MM.1S (cell line): ENCODE measurements around the gene PUSL1.

Experiments
- DNase-seq: peaks from one replicate; pipeline ENCODE4 v3.0.0-alpha.2; 2015
- H2AFZ ChIP-seq: fragments of 300-600 bp; sonication (generic); 2 replicates; pipeline ENCODE4 v1.6.0; 2016; ENCODE audit warnings: antibody characterized with exemption, low read length
- H3F3A ChIP-seq: fragments of 300-600 bp; sonication (generic); 2 replicates; pipeline ENCODE4 v1.6.1; 2016; ENCODE audit warnings: mild to moderate bottlenecking, antibody characterized with exemption, low read length, moderate library complexity, mixed read lengths; ENCODE audit not compliant: insufficient read depth
- H3K27ac ChIP-seq: fragments of 300-600 bp; sonication (generic); 2 replicates; pipeline ENCODE4 v1.5.1; 2016; ENCODE audit warnings: mild to moderate bottlenecking, low read length
- H3K27me3 ChIP-seq: fragments of 300-600 bp; sonication (generic); replicated peaks from 2 replicates; pipeline ENCODE4 v1.6.0; 2016; ENCODE audit warnings: low read length; ENCODE audit not compliant: insufficient read depth
- H3K36me3 ChIP-seq: fragments of 300-600 bp; sonication (generic); replicated peaks from 2 replicates; pipeline ENCODE4 v1.6.1; 2016; ENCODE audit warnings: mild to moderate bottlenecking, low read length, mixed read lengths; ENCODE audit not compliant: insufficient read depth
- H3K4me1 ChIP-seq: fragments of 300-600 bp; sonication (generic); 2 replicates; pipeline ENCODE4 v1.6.1; 2016; ENCODE audit warnings: low read length, mixed read lengths
- H3K4me2 ChIP-seq: fragments of 300-600 bp; sonication (generic); 2 replicates; pipeline ENCODE4 v1.6.0; 2016; ENCODE audit warnings: low read depth, low read length
- H3K4me3 ChIP-seq: fragments of 300-600 bp; sonication (generic); 2 replicates; pipeline ENCODE4 v1.5.1; 2016; ENCODE audit warnings: low read length, mixed read lengths
- H3K79me2 ChIP-seq: fragments of 300-600 bp; sonication (generic); 2 replicates; pipeline ENCODE4 v1.6.1; 2016; ENCODE audit warnings: mixed run types, low read length, mixed read lengths
- H3K9ac ChIP-seq: fragments of 300-600 bp; sonication (generic); 2 replicates; pipeline ENCODE4 v1.6.1; 2016; ENCODE audit warnings: low read length, mixed read lengths
- H3K9me2 ChIP-seq: fragments of 300-600 bp; sonication (generic); replicated peaks from 2 replicates; pipeline ENCODE4 v1.6.1; 2016; ENCODE audit warnings: mild to moderate bottlenecking, low read length, mixed read lengths; ENCODE audit not compliant: insufficient read depth
- H3K9me3 ChIP-seq: fragments of 300-600 bp; sonication (generic); replicated peaks from 2 replicates; pipeline ENCODE4 v1.6.1; 2016; ENCODE audit warnings: mild to moderate bottlenecking, low read length, mixed read lengths; ENCODE audit not compliant: insufficient read depth
- H4K20me1 ChIP-seq: fragments of 300-600 bp; sonication (generic); 2 replicates; pipeline ENCODE4 v1.6.1; 2016; ENCODE audit warnings: mild to moderate bottlenecking, low read length, moderate library complexity, mixed read lengths; ENCODE audit not compliant: insufficient read depth
- EZH2 ChIP-seq: fragments of 300-600 bp; sonication (generic); optimal IDR thresholded peaks from 2 replicates; pipeline ENCODE3; 2017; ENCODE audit warnings: low read depth, mild to moderate bottlenecking, antibody characterized with exemption, low read length, mixed read lengths
- EZH2phosphoT487 ChIP-seq: fragments of 300-600 bp; sonication (generic); IDR thresholded peaks from 2 replicates; pipeline ENCODE4 v1.6.1; 2018; ENCODE audit warnings: antibody characterized with exemption, low read length
- TF ChIP-seq, protein P1 (sequence below): fragments of 300-600 bp; sonication (generic); IDR thresholded peaks from 2 replicates; pipeline ENCODE4 v1.5.1; 2016; ENCODE audit warnings: antibody characterized with exemption, low read length, mixed read lengths

The PUSL1 gene

GRCh38 chr1:1283821-1284220 lies 24.6 kb upstream of the PUSL1 start:
- H2AFZ ChIP-seq, result no peak overlapping the region
- no peaks in the 10 kb centered on the region for H4K20me1 ChIP-seq
- no peak overlapping the region for H3K27ac ChIP-seq
- H3K4me1 ChIP-seq, result no peaks in the 10 kb centered on the region
- H3K36me3 ChIP-seq, result no peaks in the 10 kb centered on the region
- no peak overlapping the region for H3K9ac ChIP-seq
- no peaks in the 10 kb centered on the region for H3K9me2 ChIP-seq
- H3K4me3 ChIP-seq, result no peak overlapping the region
- no peak for DNase-seq
- H3K79me2 ChIP-seq, result no peaks in the 10 kb centered on the region
- peaks cover 59% of the 10 kb centered on the region for H3K27me3 ChIP-seq
- no peaks in the 10 kb centered on the region for H3K9me3 ChIP-seq
- TF ChIP-seq EZH2 (no peak), EZH2phosphoT487 (no peak)
- TF ChIP-seq, protein P1, sequence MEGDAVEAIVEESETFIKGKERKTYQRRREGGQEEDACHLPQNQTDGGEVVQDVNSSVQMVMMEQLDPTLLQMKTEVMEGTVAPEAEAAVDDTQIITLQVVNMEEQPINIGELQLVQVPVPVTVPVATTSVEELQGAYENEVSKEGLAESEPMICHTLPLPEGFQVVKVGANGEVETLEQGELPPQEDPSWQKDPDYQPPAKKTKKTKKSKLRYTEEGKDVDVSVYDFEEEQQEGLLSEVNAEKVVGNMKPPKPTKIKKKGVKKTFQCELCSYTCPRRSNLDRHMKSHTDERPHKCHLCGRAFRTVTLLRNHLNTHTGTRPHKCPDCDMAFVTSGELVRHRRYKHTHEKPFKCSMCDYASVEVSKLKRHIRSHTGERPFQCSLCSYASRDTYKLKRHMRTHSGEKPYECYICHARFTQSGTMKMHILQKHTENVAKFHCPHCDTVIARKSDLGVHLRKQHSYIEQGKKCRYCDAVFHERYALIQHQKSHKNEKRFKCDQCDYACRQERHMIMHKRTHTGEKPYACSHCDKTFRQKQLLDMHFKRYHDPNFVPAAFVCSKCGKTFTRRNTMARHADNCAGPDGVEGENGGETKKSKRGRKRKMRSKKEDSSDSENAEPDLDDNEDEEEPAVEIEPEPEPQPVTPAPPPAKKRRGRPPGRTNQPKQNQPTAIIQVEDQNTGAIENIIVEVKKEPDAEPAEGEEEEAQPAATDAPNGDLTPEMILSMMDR, result no peak
- H3K4me2 ChIP-seq, result no peak overlapping the region
- H3F3A ChIP-seq, result no peaks in the 10 kb centered on the region

DNA sequence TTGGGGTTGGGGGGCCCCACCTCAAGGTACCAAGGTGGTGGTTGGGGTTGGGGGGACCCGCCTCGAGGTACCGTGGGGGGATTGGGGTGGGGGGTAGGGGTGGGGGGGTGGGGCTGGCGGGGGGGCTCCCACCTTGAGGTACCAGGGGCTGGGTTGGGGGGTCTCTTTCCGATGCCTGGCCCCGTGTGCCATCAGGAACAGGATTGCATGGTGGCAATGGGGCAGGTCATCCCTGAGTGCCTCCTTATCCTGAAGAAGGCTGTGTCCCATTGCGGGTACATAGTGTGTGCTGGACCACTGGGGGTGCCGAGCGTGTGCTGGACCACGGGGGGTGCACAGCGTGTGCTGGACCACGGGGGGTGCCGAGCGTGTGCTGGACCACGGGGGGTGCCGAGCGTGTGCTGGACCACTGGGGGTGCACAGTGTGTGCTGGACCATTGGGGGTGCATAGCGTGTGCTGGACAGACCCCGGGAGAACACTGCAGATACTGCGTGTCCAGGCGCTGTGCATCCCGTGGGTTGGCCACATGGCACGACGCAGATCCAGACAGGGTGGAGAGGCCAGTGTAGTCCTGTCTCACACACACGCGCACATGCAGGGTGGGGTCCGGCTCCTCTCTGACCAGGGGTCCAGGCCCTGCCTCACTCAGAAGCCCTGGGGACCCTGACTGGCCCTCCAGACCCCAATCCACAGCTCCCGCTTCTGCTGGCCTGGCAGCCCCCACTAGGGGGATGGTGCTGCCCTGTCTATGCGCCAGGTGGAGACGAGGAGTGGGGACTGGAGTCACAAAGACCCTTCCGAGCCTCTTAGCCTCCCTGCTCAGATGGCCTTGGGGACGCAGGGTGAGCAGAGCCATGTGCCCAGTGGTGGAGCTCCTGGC lies 23.9 kb upstream of the PUSL1 start:
- DNase-seq, result no peak
- no peak overlapping the region for H3K27ac ChIP-seq
- no peaks in the 10 kb centered on the region for H3K79me2 ChIP-seq

GRCh38 chr1:1285102-1285571 lies 23.3 kb upstream of the PUSL1 start:
- DNase-seq, result no peak
- no peak overlapping the region for H3K9ac ChIP-seq
- H3K9me3 ChIP-seq, result no peaks in the 10 kb centered on the region
- no peak overlapping the region for H3K4me2 ChIP-seq
- no peaks in the 10 kb centered on the region for H3F3A ChIP-seq
- H3K27me3 ChIP-seq, result peaks cover 55% of the 10 kb centered on the region
- no peak overlapping the region for H3K4me3 ChIP-seq
- H4K20me1 ChIP-seq, result no peaks in the 10 kb centered on the region
- H2AFZ ChIP-seq, result no peak overlapping the region
- H3K4me1 ChIP-seq, result no peaks in the 10 kb centered on the region
- no peaks in the 10 kb centered on the region for H3K36me3 ChIP-seq
- H3K9me2 ChIP-seq, result no peaks in the 10 kb centered on the region
- no peak overlapping the region for H3K27ac ChIP-seq
- no peak for TF ChIP-seq EZH2
- TF ChIP-seq, protein P1, result no peak
- TF ChIP-seq EZH2phosphoT487, result no peak
- H3K79me2 ChIP-seq, result no peaks in the 10 kb centered on the region

More for the DNA sequence above, 23.9 kb upstream of the PUSL1 start:
- H3K27me3 ChIP-seq, result peaks cover 59% of the 10 kb centered on the region
- no peaks in the 10 kb centered on the region for H4K20me1 ChIP-seq
- H3K4me3 ChIP-seq, result no peak overlapping the region
- H3K36me3 ChIP-seq, result no peaks in the 10 kb centered on the region
- no peak overlapping the region for H3K9ac ChIP-seq
- TF ChIP-seq, protein P1, result no peak
- no peak for TF ChIP-seq EZH2phosphoT487
- no peak for TF ChIP-seq EZH2
- H3K9me2 ChIP-seq, result no peaks in the 10 kb centered on the region
- no peak overlapping the region for H2AFZ ChIP-seq
- no peaks in the 10 kb centered on the region for H3K4me1 ChIP-seq
- no peak overlapping the region for H3K4me2 ChIP-seq
- H3K9me3 ChIP-seq, result no peaks in the 10 kb centered on the region
- no peaks in the 10 kb centered on the region for H3F3A ChIP-seq
